ENCODE measurements around the gene PCDHB15. TPM values are rescaled to one million over a fixed set of nuclear protein-coding genes. Genes with fewer than 3 reads are reported as not detected.
"Not testable (repeated sequence)": the region's sequence is repeated elsewhere in the genome, so short reads cannot be mapped to it uniquely, and the experiment has no call there.

PCDHB15 gene
- total RNA-seq, 4 donors from 2014 or later = 0.68 to 2.3 (median 1.6) TPM

DNA sequence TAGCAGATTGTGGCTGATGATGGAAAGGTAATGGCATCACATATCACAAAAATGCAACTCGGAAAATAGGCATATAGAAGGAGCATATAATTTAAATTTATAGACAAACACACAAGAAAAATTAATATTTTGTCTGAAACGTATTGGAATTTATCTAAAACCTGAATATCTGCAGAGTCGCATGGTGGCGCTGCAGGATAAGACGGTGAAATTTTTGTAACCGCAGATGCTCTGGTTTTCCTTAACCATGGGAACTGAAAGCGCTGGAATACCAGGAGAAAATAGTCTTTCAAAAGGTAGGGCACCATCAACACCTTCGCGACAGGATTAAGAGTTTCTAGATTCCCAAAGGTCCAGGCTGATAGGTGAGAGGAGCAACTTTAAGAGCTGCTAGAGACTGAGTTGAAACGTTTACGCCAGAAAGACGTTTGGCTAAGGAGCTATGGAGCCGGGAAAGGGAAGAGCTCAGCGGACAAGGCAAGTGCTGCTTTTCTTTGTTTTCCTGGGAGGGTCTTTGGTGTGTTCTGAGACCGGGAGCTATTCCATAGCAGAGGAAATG is 11.0 kb upstream of the PCDHB15 start:
- no peaks in the 10 kb centered on the region for H3K27me3 ChIP-seq
- H3K27ac ChIP-seq = no peak overlapping the region
- H3K9me3 ChIP-seq = peaks cover 67% of the 10 kb centered on the region
- TF ChIP-seq POLR2AphosphoS5 (IDR thresholded peaks at IDR 0.05) (no peak), POLR2A (IDR thresholded peaks at IDR 0.05) (no peak), EP300 (IDR thresholded peaks at IDR 0.05) (no peak)
- TF ChIP-seq, protein P1, sequence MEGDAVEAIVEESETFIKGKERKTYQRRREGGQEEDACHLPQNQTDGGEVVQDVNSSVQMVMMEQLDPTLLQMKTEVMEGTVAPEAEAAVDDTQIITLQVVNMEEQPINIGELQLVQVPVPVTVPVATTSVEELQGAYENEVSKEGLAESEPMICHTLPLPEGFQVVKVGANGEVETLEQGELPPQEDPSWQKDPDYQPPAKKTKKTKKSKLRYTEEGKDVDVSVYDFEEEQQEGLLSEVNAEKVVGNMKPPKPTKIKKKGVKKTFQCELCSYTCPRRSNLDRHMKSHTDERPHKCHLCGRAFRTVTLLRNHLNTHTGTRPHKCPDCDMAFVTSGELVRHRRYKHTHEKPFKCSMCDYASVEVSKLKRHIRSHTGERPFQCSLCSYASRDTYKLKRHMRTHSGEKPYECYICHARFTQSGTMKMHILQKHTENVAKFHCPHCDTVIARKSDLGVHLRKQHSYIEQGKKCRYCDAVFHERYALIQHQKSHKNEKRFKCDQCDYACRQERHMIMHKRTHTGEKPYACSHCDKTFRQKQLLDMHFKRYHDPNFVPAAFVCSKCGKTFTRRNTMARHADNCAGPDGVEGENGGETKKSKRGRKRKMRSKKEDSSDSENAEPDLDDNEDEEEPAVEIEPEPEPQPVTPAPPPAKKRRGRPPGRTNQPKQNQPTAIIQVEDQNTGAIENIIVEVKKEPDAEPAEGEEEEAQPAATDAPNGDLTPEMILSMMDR (IDR thresholded peaks at IDR 0.05) = no peak
- no peak for DNase-seq (ENCODE audit: low spot score in 2 of 2)
- peak overlapping the region; percentile 13 for H3K4me3 ChIP-seq
- H3K4me1 ChIP-seq = no peaks in the 10 kb centered on the region
- 9% methylated on average over 15 of the region's 15 CpGs for WGBS
- no peaks in the 10 kb centered on the region for H3K36me3 ChIP-seq

- H3K36me3 ChIP-seq; H3K4me3 ChIP-seq; H3K4me1 ChIP-seq; DNase-seq (ENCODE audit: low spot score in 2 of 2); H3K27ac ChIP-seq; H3K27me3 ChIP-seq: not testable (repeated sequence)
- H3K9me3 ChIP-seq = peaks cover 78% of the 10 kb centered on the region
- WGBS = 25% methylated on average over 4 of the region's 40 CpGs
These were observed 9.3 kb upstream of the PCDHB15 start for GRCh38 chr5:141235922-141236321.

DNA sequence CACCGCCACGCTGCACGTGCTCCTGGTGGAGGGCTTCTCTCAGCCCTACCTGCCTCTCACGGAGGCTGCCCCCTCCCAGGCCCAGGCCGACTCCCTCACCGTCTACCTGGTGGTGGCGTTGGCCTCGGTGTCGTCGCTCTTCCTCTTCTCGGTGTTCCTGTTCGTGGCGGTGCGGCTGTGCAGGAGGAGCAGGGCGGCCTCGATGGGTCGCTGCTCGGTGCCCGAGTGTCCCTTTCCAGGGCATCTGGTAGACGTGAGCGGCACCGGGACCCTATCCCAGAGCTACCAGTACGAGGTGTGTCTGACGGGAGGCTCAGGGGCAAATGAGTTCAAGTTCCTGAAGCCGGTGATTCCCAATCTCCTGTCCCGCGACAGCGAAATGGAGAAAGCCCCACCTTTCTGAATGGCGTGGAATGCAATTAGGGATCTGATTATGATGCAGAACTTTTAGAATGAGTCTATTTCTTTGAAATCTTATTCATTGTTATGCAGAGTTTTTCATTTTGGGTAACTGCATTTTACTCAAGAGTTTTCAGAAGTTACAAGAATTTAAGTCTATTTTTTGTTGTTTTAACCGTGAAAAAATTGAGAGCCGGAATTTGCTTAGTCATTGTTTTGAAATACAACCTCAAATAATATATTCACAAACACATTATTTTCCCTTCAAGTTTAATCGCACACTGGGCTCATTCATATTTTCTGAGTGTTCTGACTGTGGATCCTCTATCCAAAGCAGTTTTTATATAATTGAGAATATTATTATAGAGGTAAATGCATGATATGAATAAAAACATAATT is 8.5 kb upstream of the PCDHB15 start:
- no peaks in the 10 kb centered on the region for H3K4me1 ChIP-seq
- no peak overlapping the region for H3K27ac ChIP-seq
- no peaks in the 10 kb centered on the region for H3K27me3 ChIP-seq
- WGBS = 23% methylated on average over 13 of the region's 32 CpGs
- H3K36me3 ChIP-seq = no peaks in the 10 kb centered on the region
- H3K9me3 ChIP-seq = peaks cover 83% of the 10 kb centered on the region
- TF ChIP-seq POLR2A (IDR thresholded peaks at IDR 0.05) (no peak), EP300 (IDR thresholded peaks at IDR 0.05) (no peak)
- TF ChIP-seq, protein P1 (IDR thresholded peaks at IDR 0.05) = no peak
- DNase-seq (ENCODE audit: low spot score in 2 of 2) = no peak
- no peak overlapping the region for H3K4me3 ChIP-seq

DNA sequence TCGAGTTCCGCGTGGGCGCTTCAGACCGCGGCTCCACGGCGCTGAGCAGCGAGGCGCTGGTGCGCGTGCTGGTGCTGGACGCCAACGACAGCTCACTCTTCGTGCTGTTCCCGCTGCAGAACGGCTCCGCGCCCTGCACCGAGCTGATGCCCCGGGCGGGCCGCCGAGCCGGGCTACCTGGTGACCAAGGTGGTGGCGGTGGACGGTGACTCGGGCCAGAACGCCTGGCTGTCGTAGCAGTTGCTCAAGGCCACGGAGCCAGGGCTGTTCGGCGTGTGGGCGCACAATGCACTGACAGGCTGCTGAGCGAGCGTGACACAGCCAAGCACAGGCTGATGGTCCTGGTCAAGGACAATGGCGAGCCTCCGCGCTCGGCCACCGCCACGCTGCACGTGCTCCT is 3.7 kb upstream of the PCDHB15 start:
- Histone ChIP-seq H3K4me1 (no peaks in the 10 kb centered on the region), H3K9me3 (peaks cover 85% of the 10 kb centered on the region), H3K36me3 (no peaks in the 10 kb centered on the region), H3K27me3 (no peaks in the 10 kb centered on the region), H3K4me3 (no peak overlapping the region), H3K27ac (no peak overlapping the region)
- TF ChIP-seq EP300 (IDR thresholded peaks at IDR 0.05) (no peak), POLR2AphosphoS5 (IDR thresholded peaks at IDR 0.05) (no peak), POLR2A (IDR thresholded peaks at IDR 0.05) (no peak)
- TF ChIP-seq, protein P1 (IDR thresholded peaks at IDR 0.05) = no peak
- WGBS = 32% methylated on average over 18 of the region's 43 CpGs
- DNase-seq (ENCODE audit: low spot score in 2 of 2) = no peak

- not testable (repeated sequence) for H3K4me3 ChIP-seq; DNase-seq (ENCODE audit: low spot score in 2 of 2); H3K27me3 ChIP-seq; H3K27ac ChIP-seq; H3K4me1 ChIP-seq; H3K36me3 ChIP-seq
- 48% methylated on average over 10 of the region's 42 CpGs for WGBS
- peaks cover 83% of the 10 kb centered on the region for H3K9me3 ChIP-seq
These were observed 1.8 kb downstream of the PCDHB15 start for GRCh38 chr5:141246971-141247370.

- peaks cover 83% of the 10 kb centered on the region for H3K9me3 ChIP-seq
- not testable (repeated sequence) for H3K27me3 ChIP-seq; H3K36me3 ChIP-seq; DNase-seq (ENCODE audit: low spot score in 2 of 2); H3K4me1 ChIP-seq; H3K27ac ChIP-seq; H3K4me3 ChIP-seq
- 61% methylated on average over 5 of the region's 34 CpGs for WGBS
These were observed 2.2 kb downstream of the PCDHB15 start for GRCh38 chr5:141247434-141247833.

- Histone ChIP-seq H3K27ac (no peak overlapping the region), H3K36me3 (no peaks in the 10 kb centered on the region), H3K27me3 (no peaks in the 10 kb centered on the region), H3K4me3 (no peak overlapping the region), H3K4me1 (no peaks in the 10 kb centered on the region), H3K9me3 (peaks cover 84% of the 10 kb centered on the region)
- no peak for DNase-seq (ENCODE audit: low spot score in 2 of 2)
- TF ChIP-seq, protein P1 (IDR thresholded peaks at IDR 0.05) = no peak
- no peak for TF ChIP-seq POLR2AphosphoS5 (IDR thresholded peaks at IDR 0.05)
- no peak for TF ChIP-seq EP300 (IDR thresholded peaks at IDR 0.05)
- no peak for TF ChIP-seq POLR2A (IDR thresholded peaks at IDR 0.05)
These were observed 5.4 kb downstream of the PCDHB15 start for GRCh38 chr5:141250576-141250975.

Data from suprapubic skin (tissue), 4 donors.